ENCODE results near the gene ADD1.

Gene ADD1

GRCh38 chr4:2822461-2823300 lies 21.0 kb upstream of the ADD1 start:
- DNase-seq, result no peak

- no peak for DNase-seq
These were observed 20.4 kb upstream of the ADD1 start for GRCh38 chr4:2823301-2823670.

GRCh38 chr4:2823671-2824328 lies 19.8 kb upstream of the ADD1 start:
- no peak for DNase-seq

GRCh38 chr4:2824329-2824835 lies 19.3 kb upstream of the ADD1 start:
- no peak for DNase-seq

- no peak for DNase-seq
These were observed 18.7 kb upstream of the ADD1 start for GRCh38 chr4:2824836-2825381.

- no peak for DNase-seq
These were observed 17.9 kb upstream of the ADD1 start for GRCh38 chr4:2825740-2826139.

GRCh38 chr4:2827071-2827873 lies 16.4 kb upstream of the ADD1 start:
- DNase-seq, result peak; percentile 9

- DNase-seq, result no peak
These were observed 15.5 kb upstream of the ADD1 start for GRCh38 chr4:2827874-2828751.

- DNase-seq, result no peak
These were observed 14.9 kb upstream of the ADD1 start for GRCh38 chr4:2828758-2829181.

GRCh38 chr4:2829321-2829932 lies 14.2 kb upstream of the ADD1 start:
- DNase-seq, result peak; percentile 16

- DNase-seq, result peak; percentile 23
These were observed 13.7 kb upstream of the ADD1 start for GRCh38 chr4:2829933-2830451.

GRCh38 chr4:2830632-2831610 lies 12.7 kb upstream of the ADD1 start:
- peak; percentile 26 for DNase-seq

GRCh38 chr4:2831611-2832308 lies 11.9 kb upstream of the ADD1 start:
- DNase-seq, result peak; percentile 25

GRCh38 chr4:2832309-2832980 lies 11.2 kb upstream of the ADD1 start:
- DNase-seq, result peak; percentile 25

- no peak for DNase-seq
These were observed 10.5 kb upstream of the ADD1 start for GRCh38 chr4:2832981-2833670.

- DNase-seq, result peak; percentile 23
These were observed 10.0 kb upstream of the ADD1 start for GRCh38 chr4:2833671-2834000.

GRCh38 chr4:2834001-2834921 lies 9.4 kb upstream of the ADD1 start:
- DNase-seq, result peak; percentile 27
